Trophoblast cell (in vitro differentiated cells and primary cell): ENCODE results near the gene INKA2.

Source experiments
- DNase-seq, 2 donors: peaks; one replicate each; pipeline ENCODE4 v3.0.0-alpha.2; 2016
- H2AFZ ChIP-seq: 2 replicates; pipeline ENCODE4 v1.6.1; 2013; ENCODE audit warnings: low read length, moderate library complexity, mild to moderate bottlenecking; ENCODE audit not compliant: insufficient read depth, poor library complexity
- H2AK5ac ChIP-seq: 2 replicates; pipeline ENCODE4 v1.6.1; 2013; ENCODE audit warnings: mild to moderate bottlenecking, low read length
- H2BK120ac ChIP-seq: 2 replicates; pipeline ENCODE4 v1.6.1; 2013; ENCODE audit warnings: low read length, mild to moderate bottlenecking, moderate library complexity; ENCODE audit not compliant: insufficient read depth, poor library complexity
- H2BK12ac ChIP-seq: 2 replicates; pipeline ENCODE4 v1.6.1; 2013; ENCODE audit warnings: mild to moderate bottlenecking, low read length, moderate library complexity
- H2BK5ac ChIP-seq: 2 replicates; pipeline ENCODE4 v1.6.1; 2013; ENCODE audit warnings: low read length, low read depth, moderate library complexity, mild to moderate bottlenecking; ENCODE audit not compliant: poor library complexity
- H3K14ac ChIP-seq: 2 replicates; pipeline ENCODE4 v1.6.1; 2013; ENCODE audit warnings: mild to moderate bottlenecking, low read length
- H3K18ac ChIP-seq: 2 replicates; pipeline ENCODE4 v1.6.1; 2013; ENCODE audit warnings: mild to moderate bottlenecking, low read length
- H3K23ac ChIP-seq: 2 replicates; pipeline ENCODE4 v1.6.1; 2013; ENCODE audit warnings: low read length
- H3K27ac ChIP-seq: 2 replicates; pipeline ENCODE4 v1.5.1; 2013; ENCODE audit warnings: low read depth, mild to moderate bottlenecking, inconsistent platforms, low read length, moderate library complexity
- H3K27me3 ChIP-seq: 2 replicates; pipeline ENCODE4 v1.6.1; 2013; ENCODE audit warnings: inconsistent platforms, mild to moderate bottlenecking, low read length, moderate library complexity; ENCODE audit not compliant: insufficient read depth
- H3K36me3 ChIP-seq, 2 experiments: 1 replicate in 1 of 2; 2 replicates in 1 of 2; pipeline ENCODE4 v1.6.1; 2013; ENCODE audit warnings: low read length in 2 of 2, mild to moderate bottlenecking in 2 of 2, moderate library complexity in 1 of 2; ENCODE audit not compliant: insufficient read depth in 2 of 2, control insufficient read depth in 1 of 2
- H3K4ac ChIP-seq: 2 replicates; pipeline ENCODE4 v1.6.1; 2013; ENCODE audit warnings: low read depth, mild to moderate bottlenecking, low read length, moderate library complexity
- H3K4me1 ChIP-seq, 2 experiments: 1 replicate in 1 of 2; 2 replicates in 1 of 2; pipeline ENCODE4 v1.6.1; 2013; ENCODE audit warnings: low read length in 2 of 2, mild to moderate bottlenecking in 2 of 2, moderate library complexity in 1 of 2; ENCODE audit not compliant: insufficient read depth in 2 of 2, control insufficient read depth in 1 of 2
- H3K4me2 ChIP-seq: 2 replicates; pipeline ENCODE4 v1.6.1; 2013; ENCODE audit warnings: inconsistent platforms, mild to moderate bottlenecking, low read length, moderate library complexity
- H3K4me3 ChIP-seq: 2 replicates; pipeline ENCODE4 v1.5.1; 2013; ENCODE audit warnings: mild to moderate bottlenecking, low read depth, low read length, inconsistent platforms
- H3K79me1 ChIP-seq: one replicate; pipeline ENCODE4 v1.6.1; 2013; ENCODE audit warnings: low read length
- H3K79me2 ChIP-seq: 2 replicates; pipeline ENCODE4 v1.6.1; 2013; ENCODE audit warnings: low read length, mild to moderate bottlenecking; ENCODE audit not compliant: control insufficient read depth, insufficient read depth, poor library complexity
- H3K9ac ChIP-seq: 2 replicates; pipeline ENCODE4 v1.6.1; 2013; ENCODE audit warnings: mild to moderate bottlenecking, low read length
- H3K9me3 ChIP-seq: 2 replicates; pipeline ENCODE4 v1.6.1; 2013; ENCODE audit warnings: low read depth, mild to moderate bottlenecking, control low read depth, inconsistent platforms, low read length; ENCODE audit not compliant: insufficient read depth
- H4K12ac ChIP-seq: 2 replicates; pipeline ENCODE4 v1.6.1; 2013; ENCODE audit warnings: low read depth, mild to moderate bottlenecking, low read length, moderate library complexity
- H4K8ac ChIP-seq: 2 replicates; pipeline ENCODE4 v1.6.1; 2013; ENCODE audit warnings: low read depth, mild to moderate bottlenecking, low read length, moderate library complexity
- H4K91ac ChIP-seq: one replicate; pipeline ENCODE4 v1.6.1; 2013; ENCODE audit warnings: low read depth, mild to moderate bottlenecking, low read length, moderate library complexity
- WGBS: extraction: QIAGEN DNeasy Blood & Tissue Kit; methylation state at CpG from one replicate; pipeline ENCODE4 v1.1.7; 2013; ENCODE audit warnings: missing lambda C conversion rate; ENCODE audit not compliant: insufficient read length, insufficient coverage; ENCODE audit errors: extremely low coverage; 5-methylcytosine and 5-hydroxymethylcytosine counted together

INKA2 gene

DNA sequence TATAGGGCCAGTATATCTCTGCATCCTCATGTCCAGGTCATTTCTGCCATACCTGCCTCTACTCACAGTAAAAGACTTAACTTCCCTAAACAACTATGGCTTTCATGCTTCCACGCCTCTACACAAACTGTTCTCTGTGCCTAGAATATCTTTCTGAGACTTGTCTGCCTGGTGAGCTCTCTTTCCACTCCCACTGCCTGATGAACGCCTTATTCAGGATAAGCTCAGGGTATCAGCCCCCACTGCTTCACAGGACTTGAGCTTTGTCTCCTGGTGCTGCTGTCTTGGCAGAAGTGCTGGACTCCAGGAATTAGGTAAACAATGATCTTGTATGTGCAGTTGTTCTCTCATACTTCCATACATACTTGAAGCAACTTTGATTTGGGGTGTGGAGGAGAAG lies 11.7 kb upstream of the INKA2 start:
- H2BK12ac ChIP-seq = no peak overlapping the region
- H4K91ac ChIP-seq = no peak overlapping the region
- H3K9me3 ChIP-seq = no peaks in the 10 kb centered on the region
- H3K36me3 ChIP-seq = no peaks in the 10 kb centered on the region
- no peak overlapping the region for H3K9ac ChIP-seq
- no peak overlapping the region for H3K4ac ChIP-seq
- no peak overlapping the region for H3K27ac ChIP-seq
- H3K18ac ChIP-seq = no peak overlapping the region
- no peak overlapping the region for H3K4me3 ChIP-seq
- no peak overlapping the region for H4K12ac ChIP-seq
- H3K23ac ChIP-seq = no peak overlapping the region
- H2AK5ac ChIP-seq = no peak overlapping the region
- no CpG with 5 or more reads among the region's 2 CpGs for WGBS
- no peak overlapping the region for H2AFZ ChIP-seq
- H2BK120ac ChIP-seq = no peak overlapping the region
- H4K8ac ChIP-seq = no peak overlapping the region
- H3K4me1 ChIP-seq = peaks cover 2% of the 10 kb centered on the region in 2 experiments
- DNase-seq = no peak
- H3K27me3 ChIP-seq = no peaks in the 10 kb centered on the region
- H3K14ac ChIP-seq = no peak overlapping the region
- peaks cover 3% of the 10 kb centered on the region for H3K79me1 ChIP-seq
- peaks cover 1% of the 10 kb centered on the region for H3K79me2 ChIP-seq
- no peak overlapping the region for H2BK5ac ChIP-seq
- no peak overlapping the region for H3K4me2 ChIP-seq

DNA sequence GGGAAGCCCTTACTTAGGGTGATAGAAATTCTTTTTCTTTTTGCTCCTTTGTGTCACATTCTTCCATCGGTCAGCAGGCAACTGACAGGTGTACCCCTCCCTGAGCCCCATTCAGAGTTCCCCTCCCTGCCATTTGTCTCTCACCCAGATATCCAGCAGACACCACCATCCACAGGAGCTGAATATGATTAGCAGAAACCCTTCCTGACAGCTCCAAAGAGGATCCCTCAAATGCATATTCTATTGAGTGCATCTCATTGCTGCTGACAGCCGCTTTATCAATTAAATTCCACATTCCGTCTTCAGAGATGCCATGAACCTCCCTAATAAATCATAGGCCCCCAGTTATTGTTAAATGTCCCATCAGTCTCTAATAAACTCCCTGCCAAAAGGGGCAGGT lies 10.4 kb upstream of the INKA2 start:
- no peak overlapping the region for H3K27ac ChIP-seq
- no peaks in the 10 kb centered on the region for H3K27me3 ChIP-seq
- no peak overlapping the region for H2AK5ac ChIP-seq
- no peak overlapping the region for H3K4ac ChIP-seq
- no peak overlapping the region for H3K9ac ChIP-seq
- H2BK120ac ChIP-seq = no peak overlapping the region
- H3K4me1 ChIP-seq = no peaks in the 10 kb centered on the region
- H2BK5ac ChIP-seq = no peak overlapping the region
- H3K4me3 ChIP-seq = no peak overlapping the region
- no peak for DNase-seq
- no peak overlapping the region for H3K4me2 ChIP-seq
- no peaks in the 10 kb centered on the region for H3K9me3 ChIP-seq
- no peak overlapping the region for H3K14ac ChIP-seq
- H2AFZ ChIP-seq = no peak overlapping the region
- no peak overlapping the region for H3K23ac ChIP-seq
- H4K91ac ChIP-seq = no peak overlapping the region
- no CpG with 5 or more reads among the region's 3 CpGs for WGBS
- no peak overlapping the region for H3K18ac ChIP-seq
- no peak overlapping the region for H4K8ac ChIP-seq
- no peak overlapping the region for H4K12ac ChIP-seq
- no peaks in the 10 kb centered on the region for H3K36me3 ChIP-seq
- H3K79me1 ChIP-seq = no peaks in the 10 kb centered on the region
- H3K79me2 ChIP-seq = no peaks in the 10 kb centered on the region
- H2BK12ac ChIP-seq = no peak overlapping the region

DNA sequence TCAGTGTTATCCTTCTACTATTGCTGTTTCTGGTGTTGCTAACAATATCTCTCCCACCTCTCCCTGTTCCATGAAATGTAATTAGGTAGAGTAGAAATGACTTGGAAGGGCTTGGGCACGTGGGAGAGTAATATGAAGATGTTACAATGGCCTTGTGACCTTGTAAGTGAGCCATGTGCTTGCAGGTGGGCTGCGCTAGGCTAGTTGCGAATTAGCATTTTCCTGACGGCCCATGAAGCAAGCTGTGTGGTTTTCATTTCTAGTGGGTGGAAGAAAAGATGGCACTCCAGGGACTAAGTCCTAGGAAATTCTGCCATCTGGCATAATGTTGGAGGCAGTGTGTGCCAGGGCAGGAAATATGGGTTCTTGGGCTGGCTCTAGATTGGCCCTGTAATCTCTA lies 8.8 kb upstream of the INKA2 start:
- H2AFZ ChIP-seq = no peak overlapping the region
- H4K8ac ChIP-seq = no peak overlapping the region
- H3K14ac ChIP-seq = no peak overlapping the region
- H2AK5ac ChIP-seq = no peak overlapping the region
- no peaks in the 10 kb centered on the region for H3K27me3 ChIP-seq
- H3K9me3 ChIP-seq = no peaks in the 10 kb centered on the region
- H3K27ac ChIP-seq = no peak overlapping the region
- no peak overlapping the region for H3K4me3 ChIP-seq
- no peak overlapping the region for H2BK12ac ChIP-seq
- H3K4ac ChIP-seq = no peak overlapping the region
- no peaks in the 10 kb centered on the region for H3K79me1 ChIP-seq
- H2BK5ac ChIP-seq = no peak overlapping the region
- H3K18ac ChIP-seq = no peak overlapping the region
- H3K4me2 ChIP-seq = no peak overlapping the region
- no peaks in the 10 kb centered on the region for H3K79me2 ChIP-seq
- no peaks in the 10 kb centered on the region for H3K36me3 ChIP-seq
- H3K4me1 ChIP-seq = no peaks in the 10 kb centered on the region
- H4K91ac ChIP-seq = no peak overlapping the region
- H3K9ac ChIP-seq = no peak overlapping the region
- no peak overlapping the region for H3K23ac ChIP-seq
- H2BK120ac ChIP-seq = no peak overlapping the region
- WGBS = no CpG with 5 or more reads among the region's 4 CpGs
- no peak overlapping the region for H4K12ac ChIP-seq
- no peak for DNase-seq

DNA sequence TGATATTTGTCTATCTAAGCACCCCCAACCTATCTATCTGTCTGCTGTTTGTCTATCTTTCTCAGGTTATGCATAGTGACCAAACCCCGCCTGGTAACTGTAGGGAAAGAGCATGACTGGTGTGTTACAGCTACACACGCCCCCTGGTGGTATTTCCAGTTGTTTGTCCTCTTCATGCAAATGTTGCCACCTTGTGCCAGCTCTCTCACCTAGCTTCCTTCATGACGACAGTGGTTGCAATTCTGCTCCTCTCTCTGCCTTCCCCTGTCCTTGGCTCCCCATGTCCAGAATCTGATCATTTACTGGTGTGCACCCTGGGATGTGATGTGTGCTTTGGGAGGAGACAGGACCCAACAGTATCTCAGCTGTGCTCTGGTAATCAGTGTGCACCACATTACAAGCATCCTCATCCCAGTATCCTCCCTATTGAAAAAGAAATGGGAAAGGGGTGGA lies 8.1 kb upstream of the INKA2 start:
- DNase-seq = peak; percentile 79 to 91
- Histone ChIP-seq H3K14ac (no peak overlapping the region), H3K9ac (no peak overlapping the region), H2BK12ac (no peak overlapping the region), H2BK5ac (no peak overlapping the region), H4K12ac (no peak overlapping the region), H3K4me2 (no peak overlapping the region), H3K9me3 (peaks cover 1% of the 10 kb centered on the region), H3K18ac (no peak overlapping the region), H3K27me3 (no peaks in the 10 kb centered on the region), H3K23ac (no peak overlapping the region), H3K27ac (no peak overlapping the region), H3K79me2 (no peaks in the 10 kb centered on the region), H3K4ac (no peak overlapping the region), H2AFZ (no peak overlapping the region), H3K4me3 (no peak overlapping the region), H4K8ac (no peak overlapping the region), H2AK5ac (no peak overlapping the region), H4K91ac (no peak overlapping the region), H3K36me3 (no peaks in the 10 kb centered on the region), H3K79me1 (no peaks in the 10 kb centered on the region), H2BK120ac (no peak overlapping the region), H3K4me1 (no peaks in the 10 kb centered on the region)
- no CpG with 5 or more reads among the region's 3 CpGs for WGBS
